HG02884 (cell line): ENCODE results near the gene PTGR2.
"Not testable (repeated sequence)": the region's sequence is repeated elsewhere in the genome, so short reads cannot be mapped to it uniquely, and the experiment has no call there.

Source experiments
- ATAC-seq: cut with Tn5 transposase; IDR thresholded peaks from one replicate; pipeline ENCODE4 v1.9.1; 2021; ENCODE audit warnings: mild to moderate bottlenecking, moderate library complexity; ENCODE audit not compliant: unreplicated experiment

Gene PTGR2

DNA sequence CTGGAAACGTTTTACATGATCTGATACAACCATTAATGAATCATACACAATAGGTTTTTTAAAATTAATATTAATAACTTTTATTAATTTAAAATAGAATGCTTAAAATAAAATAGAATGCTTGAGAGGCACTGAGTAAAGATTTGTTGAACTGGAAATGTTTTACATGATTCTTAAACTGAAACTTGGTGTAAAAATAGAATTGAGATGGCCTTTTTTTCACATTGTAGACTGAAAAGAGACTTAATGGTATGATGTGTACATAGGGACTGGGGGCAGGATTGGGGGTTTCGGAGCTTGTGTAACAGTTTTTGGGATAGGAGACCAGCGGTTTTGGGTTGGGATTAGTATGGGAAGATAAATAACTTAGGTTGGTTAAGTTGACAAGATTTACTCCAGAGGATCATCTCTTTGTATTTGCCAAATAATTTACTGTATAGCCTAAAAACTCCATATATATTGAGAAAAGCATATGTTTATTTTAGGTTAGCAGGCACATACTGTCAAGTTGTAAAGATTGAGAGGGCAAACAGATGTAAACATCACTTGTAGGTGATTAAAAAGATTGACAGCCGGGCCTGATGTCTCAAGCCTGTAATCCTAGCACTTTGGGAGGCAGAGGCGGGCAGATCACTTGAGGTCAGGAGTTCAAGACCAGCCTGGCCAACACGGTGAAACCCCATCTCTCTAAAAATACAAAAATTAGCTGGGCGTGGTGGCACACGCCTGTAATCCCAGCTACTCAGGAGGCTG is 33.0 kb downstream of the PTGR2 start:
- ATAC-seq, result no peak

DNA sequence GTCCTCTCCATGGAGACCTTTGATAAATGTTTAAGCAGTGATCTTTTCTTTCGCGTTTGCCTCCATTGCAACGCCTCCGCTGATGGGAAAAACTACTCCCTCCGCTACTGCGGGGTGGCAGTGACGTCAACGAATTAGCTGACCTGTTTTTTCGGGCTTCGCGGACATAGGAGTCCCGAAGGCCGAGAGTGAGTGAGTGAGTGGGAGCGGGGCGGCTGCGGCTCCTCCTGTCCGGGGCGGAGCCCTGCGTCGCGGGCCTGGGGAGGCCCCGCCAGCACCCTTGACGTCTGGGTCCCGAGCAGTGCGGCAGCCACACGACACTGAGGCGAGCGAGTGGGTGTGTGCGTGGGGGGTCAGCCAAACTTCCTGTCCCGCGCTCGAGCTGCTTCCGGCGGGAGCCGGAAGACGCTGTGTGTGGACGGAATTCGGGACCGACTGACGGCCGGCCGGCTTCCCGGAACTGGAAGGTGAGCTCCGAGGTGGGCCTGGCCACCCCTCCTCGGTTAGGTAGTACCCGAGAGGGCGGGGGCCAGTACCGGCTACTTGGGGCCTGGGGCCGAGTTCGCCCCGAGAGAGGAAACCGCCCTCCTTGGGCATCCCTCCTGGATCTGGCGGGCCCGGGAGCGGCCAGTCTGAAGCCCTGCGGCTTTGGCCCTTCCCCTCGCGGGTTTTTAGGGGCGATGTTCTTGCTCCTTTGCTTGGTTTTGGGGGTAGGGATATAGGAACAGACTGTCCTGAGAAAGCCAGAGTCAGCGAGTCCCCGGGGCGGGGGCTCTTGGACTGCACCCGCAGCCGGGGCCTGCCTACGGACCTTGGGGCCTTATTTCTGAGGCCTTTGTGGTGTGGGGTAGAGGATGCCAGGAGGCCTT is 35.1 kb downstream of the PTGR2 start, which contains the start of gene ZNF410:
Gene ZNF410 (plus strand): TSS at position 411 of the 869 bp plus-strand sequence. CDS start 5,317 bp downstream, outside the sequence.
- ATAC-seq, result peak; percentile 98

GRCh38 chr14:73887318-73887616 is 35.6 kb downstream of the PTGR2 start:
- no peak for ATAC-seq

- ATAC-seq, result no peak
These were observed 36.2 kb downstream of the PTGR2 start for GRCh38 chr14:73887694-73888459.

DNA sequence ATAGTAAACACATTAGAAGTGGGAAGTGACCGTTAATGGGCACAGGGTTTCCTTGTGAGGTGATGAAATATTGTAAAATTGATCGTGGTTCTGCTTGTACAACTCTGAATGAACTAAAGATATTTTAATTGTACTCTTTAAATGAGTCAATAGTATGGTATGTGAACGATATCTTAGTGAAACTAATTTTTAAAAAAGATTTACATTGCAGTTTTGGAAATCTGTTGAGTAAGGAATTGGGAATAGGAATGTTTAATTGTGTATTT is 36.8 kb downstream of the PTGR2 start:
- no peak for ATAC-seq

DNA sequence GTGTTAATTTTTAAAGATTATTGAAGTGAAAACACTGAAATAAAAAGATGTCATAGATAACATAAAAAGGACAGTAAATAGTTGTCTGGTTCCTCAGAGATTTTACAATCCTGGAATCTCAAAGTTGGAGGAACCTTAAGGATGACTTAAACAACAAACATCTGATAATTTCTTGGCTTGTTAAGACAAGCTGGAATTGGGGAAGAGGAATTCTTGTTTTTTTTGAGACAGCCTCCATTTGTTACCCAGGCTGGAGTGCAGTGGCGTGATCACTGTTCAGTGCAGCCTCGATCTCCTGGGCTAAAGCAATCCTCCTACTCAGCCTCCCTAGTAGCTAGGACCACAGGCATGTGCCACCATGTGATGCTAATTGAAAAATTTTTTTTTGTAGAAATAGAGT is 37.3 kb downstream of the PTGR2 start:
- ATAC-seq, result no peak

- no peak for ATAC-seq
These were observed 37.7 kb downstream of the PTGR2 start for GRCh38 chr14:73889376-73889775.

DNA sequence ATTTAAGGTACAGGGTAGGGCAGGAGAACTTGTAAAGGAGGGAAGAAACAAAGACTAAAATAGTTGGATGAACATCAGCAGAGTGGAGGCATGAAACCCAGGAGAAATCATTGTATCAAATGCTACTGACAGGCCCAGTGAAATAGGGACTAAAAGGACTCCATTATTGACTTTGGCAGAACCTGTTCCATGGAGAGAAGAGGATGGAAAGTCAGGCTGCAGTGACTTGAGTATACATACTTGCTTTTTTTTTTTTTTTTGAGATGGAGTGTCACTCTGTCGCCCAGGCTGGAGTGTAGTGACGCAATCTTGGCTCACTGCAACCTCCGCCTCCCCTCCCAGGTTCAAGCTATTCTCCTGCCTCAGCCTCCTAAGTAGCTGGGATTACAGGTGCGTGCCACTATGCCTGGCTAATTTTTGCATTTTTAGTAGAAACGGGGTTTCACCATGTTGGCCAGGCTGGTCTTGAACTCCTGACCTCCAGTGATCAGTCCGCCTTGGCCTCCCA is 42.6 kb downstream of the PTGR2 start:
- not testable (repeated sequence) for ATAC-seq

DNA sequence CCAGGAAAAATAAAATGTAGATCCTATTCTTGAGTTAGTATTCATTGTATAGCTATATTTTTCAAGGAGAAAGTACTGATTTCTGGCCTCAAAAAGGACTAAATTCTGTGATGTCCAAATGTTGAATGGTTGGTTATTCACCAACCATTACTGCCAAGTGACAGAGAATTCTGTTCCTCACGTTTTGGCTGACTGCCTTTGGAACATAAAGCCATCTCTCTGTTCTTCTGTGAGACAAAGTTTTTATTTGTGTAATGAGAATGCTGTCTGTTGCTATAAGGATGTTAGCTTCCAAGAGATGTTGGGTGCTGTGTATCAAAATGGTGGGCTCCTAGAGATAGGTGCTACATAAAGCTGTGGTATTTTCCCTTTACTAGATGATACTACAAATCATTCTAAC is 44.3 kb downstream of the PTGR2 start:
- no peak for ATAC-seq

- ATAC-seq, result no peak
These were observed 44.9 kb downstream of the PTGR2 start for GRCh38 chr14:73896521-73896920.

- ATAC-seq, result no peak
These were observed 51.4 kb downstream of the PTGR2 start for GRCh38 chr14:73903028-73903427.

GRCh38 chr14:73909681-73910080 is 58.0 kb downstream of the PTGR2 start:
- no peak for ATAC-seq

- ATAC-seq, result no peak
These were observed 61.6 kb downstream of the PTGR2 start for GRCh38 chr14:73913256-73913655.

DNA sequence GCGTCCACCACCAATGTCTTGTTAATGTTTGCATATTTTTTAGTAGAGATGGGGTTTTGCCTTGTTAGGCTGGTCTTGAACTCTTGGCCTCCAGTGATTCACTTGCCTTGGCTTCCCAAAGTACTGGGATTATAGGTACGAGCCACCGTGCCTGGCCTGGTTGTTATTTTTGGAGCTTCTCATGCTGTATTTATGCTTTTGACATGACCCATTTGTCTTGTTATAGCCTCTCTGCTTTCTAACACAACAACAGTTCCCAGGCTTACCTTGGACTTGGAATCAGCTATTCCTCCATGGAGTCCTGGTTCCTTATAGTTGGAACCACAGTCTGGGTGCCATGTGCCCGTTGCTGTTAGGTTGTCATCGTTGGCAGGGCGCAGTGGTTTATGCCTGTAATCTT is 64.7 kb downstream of the PTGR2 start:
- ATAC-seq, result no peak

GRCh38 chr14:73919457-73919856 is 67.8 kb downstream of the PTGR2 start:
- ATAC-seq, result not testable (repeated sequence)

DNA sequence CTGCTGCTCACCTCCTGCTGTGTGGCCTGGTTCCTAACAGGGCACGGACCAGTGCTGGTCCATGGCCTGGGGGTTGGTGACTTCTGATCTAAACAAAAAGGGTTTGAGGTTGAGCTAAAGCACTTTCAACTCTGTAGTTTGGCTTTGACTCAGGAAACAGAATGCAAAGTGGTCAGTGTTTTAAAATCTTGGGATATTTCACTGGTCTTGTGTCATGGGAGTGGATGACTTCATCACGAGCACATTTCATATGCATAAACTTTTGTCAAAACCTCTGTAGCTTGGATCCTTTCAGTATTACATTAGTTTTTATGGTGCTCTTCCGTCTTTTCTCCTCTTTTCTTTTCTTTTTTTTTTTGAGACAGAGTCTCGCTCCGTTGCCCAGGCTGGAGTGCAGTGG is 72.7 kb downstream of the PTGR2 start:
- ATAC-seq, result no peak
